ENCODE results near the gene MLPH.

Gene MLPH

GRCh38 chr2:237448171-237448570, 38.9 kb upstream of the MLPH start:
- no peak overlapping the region for H3K4me3 ChIP-seq (ENCODE audit: insufficient read depth, low read depth, low read length)
- H3K4me1 ChIP-seq (ENCODE audit: control insufficient read depth, insufficient read depth, low read length) = no peaks in the 10 kb centered on the region
- H3K27me3 ChIP-seq (ENCODE audit: control insufficient read depth, insufficient read depth, low read length, poor library complexity, severe bottlenecking) = no peaks in the 10 kb centered on the region
- WGBS, 2 experiments = 93 to 95% methylated on average over 7 of the region's 7 CpGs
- H3K9me3 ChIP-seq (ENCODE audit: control insufficient read depth, low read length) = no peaks in the 10 kb centered on the region
- H3K27ac ChIP-seq (ENCODE audit: insufficient read depth, low read depth, low read length, poor library complexity, severe bottlenecking) = no peak overlapping the region
- H3K36me3 ChIP-seq (ENCODE audit: control insufficient read depth, insufficient read depth, low read length) = no peaks in the 10 kb centered on the region

- Histone ChIP-seq H3K4me3 (ENCODE audit: insufficient read depth, low read depth, low read length) (no peak overlapping the region), H3K9me3 (ENCODE audit: control insufficient read depth, low read length) (no peaks in the 10 kb centered on the region)
Measured at GRCh38 chr2:237448626-237449025, 38.4 kb upstream of the MLPH start.

GRCh38 chr2:237449193-237449881, 37.7 kb upstream of the MLPH start:
- Histone ChIP-seq H3K27me3 (ENCODE audit: control insufficient read depth, insufficient read depth, low read length, poor library complexity, severe bottlenecking) (no peaks in the 10 kb centered on the region), H3K27ac (ENCODE audit: insufficient read depth, low read depth, low read length, poor library complexity, severe bottlenecking) (no peak overlapping the region), H3K36me3 (ENCODE audit: control insufficient read depth, insufficient read depth, low read length) (no peaks in the 10 kb centered on the region), H3K4me3 (ENCODE audit: insufficient read depth, low read depth, low read length) (no peak overlapping the region), H3K4me1 (ENCODE audit: control insufficient read depth, insufficient read depth, low read length) (no peaks in the 10 kb centered on the region), H3K9me3 (ENCODE audit: control insufficient read depth, low read length) (no peaks in the 10 kb centered on the region)
- 84 to 88% methylated on average over 13 of the region's 13 CpGs for WGBS, 2 experiments

More at GRCh38 chr2:237448626-237449025, 38.4 kb upstream of the MLPH start:
- H3K4me1 ChIP-seq (ENCODE audit: control insufficient read depth, insufficient read depth, low read length) = no peaks in the 10 kb centered on the region
- H3K36me3 ChIP-seq (ENCODE audit: control insufficient read depth, insufficient read depth, low read length) = no peaks in the 10 kb centered on the region
- no peak overlapping the region for H3K27ac ChIP-seq (ENCODE audit: insufficient read depth, low read depth, low read length, poor library complexity, severe bottlenecking)
- no peaks in the 10 kb centered on the region for H3K27me3 ChIP-seq (ENCODE audit: control insufficient read depth, insufficient read depth, low read length, poor library complexity, severe bottlenecking)
- 91% methylated on average over 6 of the region's 6 CpGs for WGBS, 2 experiments

GRCh38 chr2:237450108-237450507, 36.9 kb upstream of the MLPH start:
- no peaks in the 10 kb centered on the region for H3K36me3 ChIP-seq (ENCODE audit: control insufficient read depth, insufficient read depth, low read length)
- no peaks in the 10 kb centered on the region for H3K4me1 ChIP-seq (ENCODE audit: control insufficient read depth, insufficient read depth, low read length)
- H3K9me3 ChIP-seq (ENCODE audit: control insufficient read depth, low read length) = no peaks in the 10 kb centered on the region
- no peak overlapping the region for H3K27ac ChIP-seq (ENCODE audit: insufficient read depth, low read depth, low read length, poor library complexity, severe bottlenecking)
- H3K27me3 ChIP-seq (ENCODE audit: control insufficient read depth, insufficient read depth, low read length, poor library complexity, severe bottlenecking) = no peaks in the 10 kb centered on the region
- WGBS, 2 experiments = 94 to 97% methylated on average over 6 of the region's 6 CpGs
- no peak overlapping the region for H3K4me3 ChIP-seq (ENCODE audit: insufficient read depth, low read depth, low read length)

- WGBS, 2 experiments = 94 to 95% methylated on average over 13 of the region's 13 CpGs
- H3K36me3 ChIP-seq (ENCODE audit: control insufficient read depth, insufficient read depth, low read length) = no peaks in the 10 kb centered on the region
- H3K27ac ChIP-seq (ENCODE audit: insufficient read depth, low read depth, low read length, poor library complexity, severe bottlenecking) = no peak overlapping the region
- H3K4me1 ChIP-seq (ENCODE audit: control insufficient read depth, insufficient read depth, low read length) = no peaks in the 10 kb centered on the region
- H3K27me3 ChIP-seq (ENCODE audit: control insufficient read depth, insufficient read depth, low read length, poor library complexity, severe bottlenecking) = no peaks in the 10 kb centered on the region
- no peaks in the 10 kb centered on the region for H3K9me3 ChIP-seq (ENCODE audit: control insufficient read depth, low read length)
- no peak overlapping the region for H3K4me3 ChIP-seq (ENCODE audit: insufficient read depth, low read depth, low read length)
Measured at GRCh38 chr2:237450583-237450982, 36.5 kb upstream of the MLPH start.

- H3K27ac ChIP-seq (ENCODE audit: insufficient read depth, low read depth, low read length, poor library complexity, severe bottlenecking) = no peak overlapping the region
Measured at GRCh38 chr2:237451643-237452469, 35.2 kb upstream of the MLPH start.

GRCh38 chr2:237452861-237453260, 34.2 kb upstream of the MLPH start:
- H3K36me3 ChIP-seq (ENCODE audit: control insufficient read depth, insufficient read depth, low read length) = no peaks in the 10 kb centered on the region
- no peaks in the 10 kb centered on the region for H3K4me1 ChIP-seq (ENCODE audit: control insufficient read depth, insufficient read depth, low read length)
- H3K27ac ChIP-seq (ENCODE audit: insufficient read depth, low read depth, low read length, poor library complexity, severe bottlenecking) = no peak overlapping the region
- no peaks in the 10 kb centered on the region for H3K27me3 ChIP-seq (ENCODE audit: control insufficient read depth, insufficient read depth, low read length, poor library complexity, severe bottlenecking)
- H3K4me3 ChIP-seq (ENCODE audit: insufficient read depth, low read depth, low read length) = no peak overlapping the region
- no peaks in the 10 kb centered on the region for H3K9me3 ChIP-seq (ENCODE audit: control insufficient read depth, low read length)
- 92 to 94% methylated on average over 3 of the region's 3 CpGs for WGBS, 2 experiments

More at GRCh38 chr2:237451643-237452469, 35.2 kb upstream of the MLPH start:
- Histone ChIP-seq H3K4me3 (ENCODE audit: insufficient read depth, low read depth, low read length) (no peak overlapping the region), H3K36me3 (ENCODE audit: control insufficient read depth, insufficient read depth, low read length) (no peaks in the 10 kb centered on the region), H3K4me1 (ENCODE audit: control insufficient read depth, insufficient read depth, low read length) (no peaks in the 10 kb centered on the region), H3K27me3 (ENCODE audit: control insufficient read depth, insufficient read depth, low read length, poor library complexity, severe bottlenecking) (no peaks in the 10 kb centered on the region), H3K9me3 (ENCODE audit: control insufficient read depth, low read length) (no peaks in the 10 kb centered on the region)
- 52 to 57% methylated on average over 20 of the region's 20 CpGs for WGBS, 2 experiments

- no peaks in the 10 kb centered on the region for H3K9me3 ChIP-seq (ENCODE audit: control insufficient read depth, low read length)
- H3K27ac ChIP-seq (ENCODE audit: insufficient read depth, low read depth, low read length, poor library complexity, severe bottlenecking) = no peak overlapping the region
- WGBS, 2 experiments = 87% methylated on average over 3 of the region's 3 CpGs
- no peaks in the 10 kb centered on the region for H3K36me3 ChIP-seq (ENCODE audit: control insufficient read depth, insufficient read depth, low read length)
- H3K4me3 ChIP-seq (ENCODE audit: insufficient read depth, low read depth, low read length) = no peak overlapping the region
- no peaks in the 10 kb centered on the region for H3K4me1 ChIP-seq (ENCODE audit: control insufficient read depth, insufficient read depth, low read length)
- H3K27me3 ChIP-seq (ENCODE audit: control insufficient read depth, insufficient read depth, low read length, poor library complexity, severe bottlenecking) = no peaks in the 10 kb centered on the region
Measured at GRCh38 chr2:237453671-237454070, 33.4 kb upstream of the MLPH start.

- H3K27me3 ChIP-seq (ENCODE audit: control insufficient read depth, insufficient read depth, low read length, poor library complexity, severe bottlenecking) = no peaks in the 10 kb centered on the region
- H3K27ac ChIP-seq (ENCODE audit: insufficient read depth, low read depth, low read length, poor library complexity, severe bottlenecking) = no peak overlapping the region
- no peak overlapping the region for H3K4me3 ChIP-seq (ENCODE audit: insufficient read depth, low read depth, low read length)
- no peaks in the 10 kb centered on the region for H3K9me3 ChIP-seq (ENCODE audit: control insufficient read depth, low read length)
- no peaks in the 10 kb centered on the region for H3K36me3 ChIP-seq (ENCODE audit: control insufficient read depth, insufficient read depth, low read length)
- 92 to 95% methylated on average over 5 of the region's 5 CpGs for WGBS, 2 experiments
- no peaks in the 10 kb centered on the region for H3K4me1 ChIP-seq (ENCODE audit: control insufficient read depth, insufficient read depth, low read length)
Measured at GRCh38 chr2:237455764-237456163, 31.3 kb upstream of the MLPH start.

- H3K4me3 ChIP-seq (ENCODE audit: insufficient read depth, low read depth, low read length) = no peak overlapping the region
- 88 to 91% methylated on average over 11 of the region's 11 CpGs for WGBS, 2 experiments
- no peaks in the 10 kb centered on the region for H3K9me3 ChIP-seq (ENCODE audit: control insufficient read depth, low read length)
- no peak overlapping the region for H3K27ac ChIP-seq (ENCODE audit: insufficient read depth, low read depth, low read length, poor library complexity, severe bottlenecking)
- H3K27me3 ChIP-seq (ENCODE audit: control insufficient read depth, insufficient read depth, low read length, poor library complexity, severe bottlenecking) = no peaks in the 10 kb centered on the region
- no peaks in the 10 kb centered on the region for H3K4me1 ChIP-seq (ENCODE audit: control insufficient read depth, insufficient read depth, low read length)
- H3K36me3 ChIP-seq (ENCODE audit: control insufficient read depth, insufficient read depth, low read length) = no peaks in the 10 kb centered on the region
Measured at GRCh38 chr2:237456200-237456843, 30.7 kb upstream of the MLPH start.

Measured in ectodermal cell (in vitro differentiated cells).